Measurements from ENCODE around the gene GOLGA1. TPM values are rescaled to one million over a fixed set of nuclear protein-coding genes. Genes with fewer than 3 reads are reported as not detected.
"Not testable (repeated sequence)": the region's sequence is repeated elsewhere in the genome, so short reads cannot be mapped to it uniquely, and the experiment has no call there.

Gene GOLGA1
- total RNA-seq, 2 donors from 2014 or later: 22.5 to 24.0 TPM

- Mint-ChIP-seq H3K27me3 (ENCODE audit: low read depth) (no peaks in the 10 kb centered on the region), H3K4me1 (ENCODE audit: low read depth) (peaks cover 45% of the 10 kb centered on the region), H3K36me3 (ENCODE audit: insufficient read depth in 2 of 2) (peaks cover 12 to 24% of the 10 kb centered on the region in 2 donors), H3K9me3 (no peaks in the 10 kb centered on the region), H3K4me3 (no peak overlapping the region), H3K27ac (no peak overlapping the region)
- ATAC-seq (replicated peaks in 1 of 2) (no peak), DNase-seq (no peak)
Observed at GRCh38 chr9:124857533-124858162, 83.2 kb downstream of the GOLGA1 start.

- H3K4me3 Mint-ChIP-seq: no peak overlapping the region
- H3K27me3 Mint-ChIP-seq (ENCODE audit: low read depth): peaks cover 5% of the 10 kb centered on the region
- H3K27ac Mint-ChIP-seq: no peak overlapping the region
- H3K4me1 Mint-ChIP-seq (ENCODE audit: low read depth): peaks cover 48% of the 10 kb centered on the region
- H3K9me3 Mint-ChIP-seq: no peaks in the 10 kb centered on the region
- H3K36me3 Mint-ChIP-seq (ENCODE audit: insufficient read depth in 2 of 2): peaks cover 10 to 22% of the 10 kb centered on the region in 2 donors
- peak in 1 of 2 donors; percentile 43 for DNase-seq
- peak in 1 of 2 donors; percentile 5 for ATAC-seq (replicated peaks in 1 of 2)
Observed at GRCh38 chr9:124855944-124856765, 84.7 kb downstream of the GOLGA1 start.

GRCh38 chr9:124855566-124855943 lies 85.3 kb downstream of the GOLGA1 start:
- DNase-seq (no peak), ATAC-seq (replicated peaks in 1 of 2) (no peak)
- H3K4me3 Mint-ChIP-seq: no peak overlapping the region
- peaks cover 9% of the 10 kb centered on the region for H3K27me3 Mint-ChIP-seq (ENCODE audit: low read depth)
- peaks cover 10 to 18% of the 10 kb centered on the region in 2 donors for H3K36me3 Mint-ChIP-seq (ENCODE audit: insufficient read depth in 2 of 2)
- H3K27ac Mint-ChIP-seq: peak overlapping the region; percentile 26
- no peaks in the 10 kb centered on the region for H3K9me3 Mint-ChIP-seq
- peaks cover 47% of the 10 kb centered on the region for H3K4me1 Mint-ChIP-seq (ENCODE audit: low read depth)

GRCh38 chr9:124854822-124855221 lies 86.1 kb downstream of the GOLGA1 start:
- Mint-ChIP-seq H3K27me3 (ENCODE audit: low read depth) (peaks cover 12% of the 10 kb centered on the region), H3K4me1 (ENCODE audit: low read depth) (peaks cover 40% of the 10 kb centered on the region), H3K27ac (peak overlapping the region; percentile 26), H3K9me3 (no peaks in the 10 kb centered on the region), H3K4me3 (no peak overlapping the region), H3K36me3 (ENCODE audit: insufficient read depth in 2 of 2) (peaks cover 3 to 11% of the 10 kb centered on the region in 2 donors)
- no peak for DNase-seq
- no peak for ATAC-seq (replicated peaks in 1 of 2)

GRCh38 chr9:124854161-124854560 lies 86.7 kb downstream of the GOLGA1 start:
- H3K4me3 Mint-ChIP-seq: peak overlapping the region in 1 of 2 donors; percentile 76
- H3K36me3 Mint-ChIP-seq (ENCODE audit: insufficient read depth in 2 of 2): peaks cover 0 to 6% of the 10 kb centered on the region in 2 donors
- DNase-seq (no peak), ATAC-seq (replicated peaks in 1 of 2) (no peak)
- peak overlapping the region; percentile 42 for H3K27ac Mint-ChIP-seq
- H3K27me3 Mint-ChIP-seq (ENCODE audit: low read depth): peaks cover 15% of the 10 kb centered on the region
- H3K9me3 Mint-ChIP-seq: no peaks in the 10 kb centered on the region
- H3K4me1 Mint-ChIP-seq (ENCODE audit: low read depth): peaks cover 33% of the 10 kb centered on the region

GRCh38 chr9:124853605-124854143 lies 87.2 kb downstream of the GOLGA1 start:
- peak in 1 of 2 donors; percentile 7 for ATAC-seq (replicated peaks in 1 of 2)
- Mint-ChIP-seq H3K4me3 (peak overlapping the region; percentile 75 to 76), H3K36me3 (ENCODE audit: insufficient read depth in 2 of 2) (peaks cover 0 to 6% of the 10 kb centered on the region in 2 donors), H3K4me1 (ENCODE audit: low read depth) (peaks cover 28% of the 10 kb centered on the region), H3K9me3 (no peaks in the 10 kb centered on the region), H3K27ac (peak overlapping the region; percentile 42), H3K27me3 (ENCODE audit: low read depth) (peaks cover 15% of the 10 kb centered on the region)
- DNase-seq: no peak

DNA sequence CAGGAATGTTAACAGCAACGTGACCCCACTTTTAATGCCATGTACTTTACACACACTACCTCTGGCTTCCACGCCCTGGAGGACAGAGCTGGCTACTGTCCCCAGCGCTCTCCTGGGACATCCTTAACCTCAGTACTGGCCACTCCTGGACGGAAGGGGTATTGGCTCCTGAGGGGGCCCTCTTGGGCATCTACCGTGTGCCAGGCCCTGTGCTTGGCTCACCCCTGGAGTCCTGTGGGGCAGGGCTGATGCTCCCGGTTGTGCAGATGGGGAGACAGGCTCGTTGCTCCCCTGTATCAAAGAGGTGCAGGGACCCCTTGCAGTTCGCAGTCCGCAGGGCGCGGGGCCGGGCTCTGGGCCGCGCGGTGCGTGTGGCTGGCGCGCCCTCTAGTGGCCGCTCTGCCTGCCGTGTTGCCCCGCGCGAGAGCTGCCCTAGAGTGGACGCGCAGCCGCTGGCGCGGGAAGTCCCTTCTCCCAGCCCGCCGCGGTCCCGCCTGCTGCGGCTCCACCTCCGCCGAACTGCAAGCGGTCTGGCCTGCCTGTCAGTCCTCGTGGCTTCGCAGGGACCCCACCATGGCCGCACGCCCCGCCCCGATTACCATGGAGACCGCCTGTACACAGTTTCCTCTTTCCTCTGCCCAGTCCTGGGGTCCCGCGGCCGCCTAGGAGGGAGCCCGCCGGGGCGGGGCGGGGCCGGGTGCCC lies 87.9 kb downstream of the GOLGA1 start, which contains the start of gene WDR38:
Gene WDR38 (plus strand): TSS at position 632 of the 703 bp plus-strand sequence. CDS start 72 bp downstream, outside the sequence.
- H3K36me3 Mint-ChIP-seq (ENCODE audit: insufficient read depth in 2 of 2): peaks cover 0 to 1% of the 10 kb centered on the region in 2 donors
- no peaks in the 10 kb centered on the region for H3K9me3 Mint-ChIP-seq
- H3K4me1 Mint-ChIP-seq (ENCODE audit: low read depth): peaks cover 22% of the 10 kb centered on the region
- peaks cover 15% of the 10 kb centered on the region for H3K27me3 Mint-ChIP-seq (ENCODE audit: low read depth)
- H3K27ac Mint-ChIP-seq: peak within 1 kb of the TSS; percentile 42
- peak; percentile 85 to 86 for DNase-seq
- H3K4me3 Mint-ChIP-seq: peak within 1 kb of the TSS; percentile 75 to 76
- ATAC-seq (replicated peaks in 1 of 2): peak; percentile 83 to 89

DNA sequence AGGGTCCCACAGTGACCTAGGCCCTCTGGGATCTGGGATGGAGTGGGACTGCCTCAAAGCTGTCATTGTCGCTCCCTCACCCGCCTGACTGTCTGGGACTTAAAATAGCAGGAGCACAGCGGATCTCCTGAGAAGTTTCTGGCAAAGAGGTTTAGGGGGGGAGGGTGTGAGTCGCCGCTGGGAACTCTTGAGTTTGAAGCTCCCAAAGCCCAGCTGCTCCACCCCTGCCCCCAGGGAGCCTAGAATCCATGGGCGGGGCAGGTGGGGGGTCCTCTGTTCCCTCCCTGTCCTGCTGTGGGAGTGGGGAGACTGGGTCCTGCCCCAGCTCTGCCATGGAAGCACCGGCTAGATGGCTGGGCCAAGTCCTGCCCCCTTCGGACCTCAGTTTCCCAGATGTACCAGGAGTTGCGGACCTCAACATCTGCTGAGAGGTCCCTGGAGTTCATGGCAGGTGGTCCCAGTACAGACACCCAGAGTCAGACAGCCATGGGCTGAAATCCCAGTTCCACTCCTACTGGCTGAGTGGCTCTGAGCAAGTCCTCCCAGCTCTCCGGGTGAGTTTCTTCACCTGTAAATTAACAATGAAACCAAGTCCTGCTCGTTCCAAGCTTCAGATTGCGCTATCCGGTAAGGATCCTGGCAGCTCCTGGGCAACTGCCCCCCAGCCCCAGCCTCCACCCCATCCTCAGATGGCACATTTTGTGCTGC lies 88.6 kb downstream of the GOLGA1 start:
- Mint-ChIP-seq H3K4me3 (peak overlapping the region; percentile 75 to 76), H3K27me3 (ENCODE audit: low read depth) (peaks cover 15% of the 10 kb centered on the region), H3K36me3 (ENCODE audit: insufficient read depth in 2 of 2) (no peaks in the 10 kb centered on the region), H3K9me3 (no peaks in the 10 kb centered on the region), H3K4me1 (ENCODE audit: low read depth) (peaks cover 15% of the 10 kb centered on the region), H3K27ac (no peak overlapping the region)
- ATAC-seq (replicated peaks in 1 of 2): no peak
- no peak for DNase-seq

- H3K36me3 Mint-ChIP-seq (ENCODE audit: insufficient read depth in 2 of 2): no peaks in the 10 kb centered on the region
- no peak overlapping the region for H3K4me3 Mint-ChIP-seq
- no peak for DNase-seq
Observed at GRCh38 chr9:124849801-124850200, 91.1 kb downstream of the GOLGA1 start.

GRCh38 chr9:124846969-124847368 lies 93.9 kb downstream of the GOLGA1 start:
- H3K9me3 Mint-ChIP-seq: no peaks in the 10 kb centered on the region
- H3K27ac Mint-ChIP-seq: no peak overlapping the region
- peaks cover 15% of the 10 kb centered on the region for H3K27me3 Mint-ChIP-seq (ENCODE audit: low read depth)
- no peak overlapping the region for H3K4me3 Mint-ChIP-seq
- no peaks in the 10 kb centered on the region for H3K4me1 Mint-ChIP-seq (ENCODE audit: low read depth)
- ATAC-seq (replicated peaks in 1 of 2): no peak
- no peaks in the 10 kb centered on the region for H3K36me3 Mint-ChIP-seq (ENCODE audit: insufficient read depth in 2 of 2)
- no peak for DNase-seq

More at GRCh38 chr9:124849801-124850200, 91.1 kb downstream of the GOLGA1 start:
- no peak for ATAC-seq (replicated peaks in 1 of 2)
- H3K9me3 Mint-ChIP-seq: no peaks in the 10 kb centered on the region
- peaks cover 15% of the 10 kb centered on the region for H3K27me3 Mint-ChIP-seq (ENCODE audit: low read depth)
- H3K4me1 Mint-ChIP-seq (ENCODE audit: low read depth): peaks cover 9% of the 10 kb centered on the region
- no peak overlapping the region for H3K27ac Mint-ChIP-seq

- H3K4me3 Mint-ChIP-seq; H3K4me1 Mint-ChIP-seq (ENCODE audit: low read depth); H3K9me3 Mint-ChIP-seq; H3K36me3 Mint-ChIP-seq (ENCODE audit: insufficient read depth in 2 of 2); DNase-seq; ATAC-seq (replicated peaks in 1 of 2); H3K27ac Mint-ChIP-seq: not testable (repeated sequence)
- peaks cover 13% of the 10 kb centered on the region for H3K27me3 Mint-ChIP-seq (ENCODE audit: low read depth)
Observed at GRCh38 chr9:124846467-124846866, 94.4 kb downstream of the GOLGA1 start.

GRCh38 chr9:124844291-124844690 lies 96.6 kb downstream of the GOLGA1 start:
- Mint-ChIP-seq H3K27ac (no peak overlapping the region), H3K4me3 (no peak overlapping the region)

More at GRCh38 chr9:124844291-124844690, 96.6 kb downstream of the GOLGA1 start:
- no peaks in the 10 kb centered on the region for H3K36me3 Mint-ChIP-seq (ENCODE audit: insufficient read depth in 2 of 2)
- no peaks in the 10 kb centered on the region for H3K9me3 Mint-ChIP-seq
- ATAC-seq (replicated peaks in 1 of 2): no peak
- H3K4me1 Mint-ChIP-seq (ENCODE audit: low read depth): no peaks in the 10 kb centered on the region
- DNase-seq: no peak
- H3K27me3 Mint-ChIP-seq (ENCODE audit: low read depth): peaks cover 4% of the 10 kb centered on the region

Data from activated T-cell treated with anti-CD3 and anti-CD28 coated beads, Interleukin-2, amount 50 U/mL, for 72 hours (primary cell).